Endothelial cell of umbilical vein (primary cell): ENCODE results near the gene C12orf43. TPM values are rescaled to one million over a fixed set of nuclear protein-coding genes. Genes with fewer than 3 reads are reported as not detected.

ENCODE experiments used
- BruUV-seq: library from RNA; stranded (reverse); fragments of 400-500 nt; replicated peaks from 2 replicates; lab custom pipeline; 2021; lab: Mats Ljungman, UMichigan
- CTCF ChIA-PET: fragments of 300-600, 350-600 bp; sonication (Branson Sonifier 250); formaldehyde crosslinking; loops from one replicate; lab custom pipeline; 2021; ENCODE audit warnings: antibody characterized with exemption, inconsistent platforms; lab: Charles Lee
- POLR2A ChIA-PET: fragments of 300-600, 350-600 bp; sonication (Branson Sonifier 250); formaldehyde crosslinking; loops from one replicate; lab custom pipeline; 2021; ENCODE audit warnings: antibody characterized with exemption, inconsistent platforms; lab: Charles Lee
- DNase-seq: peaks from one replicate; pipeline ENCODE4 v3.0.0-alpha.2; 2011; ENCODE audit warnings: low read depth, low spot score
- FAIRE-seq: peaks from 2 replicates; lab custom pipeline; 2011; peaks lifted over from hg19 to GRCh38; lab: Jason Lieb, UNC
- H2AFZ ChIP-seq: 2 replicates; pipeline ENCODE4 v1.6.0; 2012; ENCODE audit warnings: low read depth, low read length, control low read depth, inconsistent platforms
- H3K27ac ChIP-seq: 2 replicates; pipeline ENCODE4 v1.5.1; 2011; ENCODE audit warnings: low read depth, mild to moderate bottlenecking, control low read depth, low read length, moderate library complexity; ENCODE audit not compliant: insufficient read depth
- H3K27me3 ChIP-seq, 2 experiments: 2 replicates each; pipeline versions ENCODE4 v1.6.0 to v1.6.1; 2011; ENCODE audit warnings: low read length in 2 of 2, mixed read lengths in 1 of 2; ENCODE audit not compliant: control insufficient read depth in 2 of 2, insufficient read depth in 2 of 2
- H3K36me3 ChIP-seq, 2 experiments: 2 replicates in 1 of 2; 3 replicates in 1 of 2; pipeline ENCODE4 v1.5.1; 2011; ENCODE audit warnings: low read length in 2 of 2, mild to moderate bottlenecking in 1 of 2, moderate library complexity in 1 of 2; ENCODE audit not compliant: control insufficient read depth in 2 of 2, insufficient read depth in 2 of 2; ENCODE audit errors: extremely low read depth in 1 of 2
- H3K4me1 ChIP-seq: 3 replicates; pipeline ENCODE4 v1.5.1; 2011; ENCODE audit warnings: mild to moderate bottlenecking, low read length; ENCODE audit not compliant: control insufficient read depth, insufficient read depth; ENCODE audit errors: extremely low read depth
- H3K4me2 ChIP-seq: 2 replicates; pipeline ENCODE4 v1.6.1; 2011; ENCODE audit warnings: low read length, control low read depth, mixed read lengths; ENCODE audit not compliant: insufficient read depth
- H3K4me3 ChIP-seq, 3 experiments: fragments of 200-600 bp in 1 of 3; sonication (generic), shearing (Covaris generic) in 1 of 3; replicated peaks in 1 of 3; 2 replicates each; pipeline ENCODE4 v1.5.1; 2011 to 2016; ENCODE audit warnings: control low read depth in 3 of 3, low read length in 3 of 3, mild to moderate bottlenecking in 2 of 3, inconsistent platforms in 1 of 3, low read depth in 1 of 3, moderate library complexity in 1 of 3; ENCODE audit not compliant: insufficient read depth in 1 of 3
- H3K79me2 ChIP-seq: 2 replicates; pipeline ENCODE4 v1.6.0; 2012; ENCODE audit warnings: low read length, inconsistent platforms; ENCODE audit not compliant: control insufficient read depth, insufficient read depth
- H3K9ac ChIP-seq: replicated peaks from 2 replicates; pipeline ENCODE3; 2011; ENCODE audit warnings: low read length, control low read depth; ENCODE audit not compliant: insufficient read depth; ENCODE audit errors: extremely low read depth
- H3K9me1 ChIP-seq: replicated peaks from 3 replicates; pipeline ENCODE4 v1.6.0; 2011; ENCODE audit warnings: mild to moderate bottlenecking, low read length; ENCODE audit not compliant: control insufficient read depth, insufficient read depth; ENCODE audit errors: extremely low read depth
- H3K9me3 ChIP-seq: replicated peaks from 2 replicates; pipeline ENCODE4 v1.5.1; 2012; ENCODE audit warnings: low read length, inconsistent platforms; ENCODE audit not compliant: control insufficient read depth, insufficient read depth
- H4K20me1 ChIP-seq: replicated peaks from 2 replicates; pipeline ENCODE3; 2011; ENCODE audit warnings: mild to moderate bottlenecking, low read length; ENCODE audit not compliant: control insufficient read depth, insufficient read depth; ENCODE audit errors: extremely low read depth
- EZH2 ChIP-seq: IDR thresholded peaks from 2 replicates; pipeline ENCODE4 v1.6.1; 2012; ENCODE audit warnings: borderline replicate concordance, low read depth, mild to moderate bottlenecking, moderate library complexity, low read length, inconsistent platforms; ENCODE audit not compliant: severe bottlenecking
- FOS ChIP-seq: IDR thresholded peaks from 2 replicates; pipeline ENCODE4 v1.6.1; 2011; ENCODE audit warnings: mild to moderate bottlenecking, low read length, moderate library complexity, borderline replicate concordance; ENCODE audit not compliant: insufficient read depth
- GATA2 ChIP-seq: IDR thresholded peaks from 2 replicates; pipeline ENCODE4 v1.7.0; 2011; ENCODE audit warnings: low read depth, mild to moderate bottlenecking, moderate library complexity, mixed read lengths, low read length; ENCODE audit not compliant: insufficient read length, insufficient read depth
- JUN ChIP-seq: IDR thresholded peaks from 2 replicates; pipeline ENCODE4 v1.6.1; 2011; ENCODE audit warnings: borderline replicate concordance, low read depth; ENCODE audit not compliant: insufficient read length, insufficient read depth
- MYC ChIP-seq: IDR thresholded peaks from one replicate; pipeline ENCODE4 v1.6.1; 2011; ENCODE audit warnings: mild to moderate bottlenecking, low read depth, low read length
- POLR2AphosphoS5 ChIP-seq: IDR thresholded peaks from 2 replicates; pipeline ENCODE4 v1.6.1; 2012; ENCODE audit warnings: low read depth, mild to moderate bottlenecking, control low read depth, low read length, moderate library complexity; ENCODE audit not compliant: insufficient read depth
- dilution Hi-C: fragments of 300-500 bp; cut with MboI; formaldehyde crosslinking; loops from one replicate; pipeline ENCODE4 v1.15.0; 2019; ENCODE audit warnings: low sequenced_read_pairs; ENCODE audit not compliant: extremely low pct_ligation_motif_present
- intact Hi-C: fragments of 100-400 bp; cut with micrococcal nuclease; formaldehyde crosslinking; loops from one replicate; pipeline ENCODE4 v1.10.0; 2022
- polyA plus RNA-seq, 4 experiments: library from polyadenylated mRNA; depleted of rRNA in 3 of 4; stranded (reverse) in 3 of 4; unstranded in 1 of 4; fragments of >200 nt; gene quantifications; 2 replicates each; pipeline versions ENCODE4 v1.2.1 to v1.2.3, GENCODE V29; 2011 to 2012; ENCODE audit warnings: missing spikeins in 1 of 4
- total RNA-seq: library from RNA; stranded (reverse); gene quantifications from 2 replicates; pipeline ENCODE4 v1.2.3, GENCODE V29; 2021
- TF ChIP-seq, protein P1 (sequence below), 2 donors: IDR thresholded peaks; 1 replicate in 1 of 2; 2 replicates in 1 of 2; pipeline ENCODE4 v1.5.1; 2011; ENCODE audit warnings: low read length in 2 of 2, mild to moderate bottlenecking in 2 of 2, moderate library complexity in 2 of 2, control low read depth in 1 of 2, inconsistent platforms in 1 of 2, low read depth in 1 of 2; ENCODE audit not compliant: insufficient read depth in 1 of 2; ENCODE audit errors: extremely low read depth in 1 of 2
- TF ChIP-seq, protein P2 (sequence below): IDR thresholded peaks from 2 replicates; pipeline ENCODE4 v1.6.1; 2011; ENCODE audit not compliant: insufficient read depth, insufficient read length

The C12orf43 gene
- total and polyA plus RNA-seq, 2 donors (not counting 3 experiments of a cell fraction or from before 2014, with no cell fraction given) = 12.3 to 24.7 TPM

DNA sequence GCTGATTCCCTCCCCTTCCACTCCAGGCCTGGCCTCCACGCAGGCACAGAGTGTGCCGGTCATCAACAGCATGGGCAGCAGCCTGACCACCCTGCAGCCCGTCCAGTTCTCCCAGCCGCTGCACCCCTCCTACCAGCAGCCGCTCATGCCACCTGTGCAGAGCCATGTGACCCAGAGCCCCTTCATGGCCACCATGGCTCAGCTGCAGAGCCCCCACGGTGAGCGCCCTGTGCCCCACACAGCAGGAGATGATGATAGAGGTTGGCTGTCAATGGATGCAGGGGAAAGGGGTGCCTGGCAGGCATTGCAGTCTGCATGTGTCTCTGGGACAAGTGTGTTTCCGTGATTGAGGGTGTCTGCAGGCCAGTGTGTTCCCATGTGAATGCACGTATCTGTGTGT lies 18.8 kb downstream of the C12orf43 start:
- no peak overlapping the region for H3K4me3 ChIP-seq
- H3K27me3 ChIP-seq = peaks cover 0 to 5% of the 10 kb centered on the region in 2 experiments
- no peaks in the 10 kb centered on the region for H3K9me3 ChIP-seq
- H3K79me2 ChIP-seq = no peaks in the 10 kb centered on the region
- H3K9me1 ChIP-seq = no peaks in the 10 kb centered on the region
- H3K9ac ChIP-seq = no peak overlapping the region
- no peak for DNase-seq
- TF ChIP-seq GATA2 (no peak), MYC (no peak), JUN (no peak), EZH2 (no peak), FOS (no peak), POLR2AphosphoS5 (no peak)
- TF ChIP-seq, protein P1, sequence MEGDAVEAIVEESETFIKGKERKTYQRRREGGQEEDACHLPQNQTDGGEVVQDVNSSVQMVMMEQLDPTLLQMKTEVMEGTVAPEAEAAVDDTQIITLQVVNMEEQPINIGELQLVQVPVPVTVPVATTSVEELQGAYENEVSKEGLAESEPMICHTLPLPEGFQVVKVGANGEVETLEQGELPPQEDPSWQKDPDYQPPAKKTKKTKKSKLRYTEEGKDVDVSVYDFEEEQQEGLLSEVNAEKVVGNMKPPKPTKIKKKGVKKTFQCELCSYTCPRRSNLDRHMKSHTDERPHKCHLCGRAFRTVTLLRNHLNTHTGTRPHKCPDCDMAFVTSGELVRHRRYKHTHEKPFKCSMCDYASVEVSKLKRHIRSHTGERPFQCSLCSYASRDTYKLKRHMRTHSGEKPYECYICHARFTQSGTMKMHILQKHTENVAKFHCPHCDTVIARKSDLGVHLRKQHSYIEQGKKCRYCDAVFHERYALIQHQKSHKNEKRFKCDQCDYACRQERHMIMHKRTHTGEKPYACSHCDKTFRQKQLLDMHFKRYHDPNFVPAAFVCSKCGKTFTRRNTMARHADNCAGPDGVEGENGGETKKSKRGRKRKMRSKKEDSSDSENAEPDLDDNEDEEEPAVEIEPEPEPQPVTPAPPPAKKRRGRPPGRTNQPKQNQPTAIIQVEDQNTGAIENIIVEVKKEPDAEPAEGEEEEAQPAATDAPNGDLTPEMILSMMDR (IDR thresholded peaks at IDR 0.05; ENCODE audit: extremely low read depth in 1 of 2, insufficient read depth in 1 of 2, low read depth in 1 of 2, low read length in 2 of 2) = no peak
- TF ChIP-seq, protein P2, sequence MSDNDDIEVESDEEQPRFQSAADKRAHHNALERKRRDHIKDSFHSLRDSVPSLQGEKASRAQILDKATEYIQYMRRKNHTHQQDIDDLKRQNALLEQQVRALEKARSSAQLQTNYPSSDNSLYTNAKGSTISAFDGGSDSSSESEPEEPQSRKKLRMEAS = no peak
- H4K20me1 ChIP-seq = no peaks in the 10 kb centered on the region
- H3K4me2 ChIP-seq = no peak overlapping the region
- no peaks in the 10 kb centered on the region for H3K36me3 ChIP-seq
- CTCF ChIA-PET = interaction anchor here (0.7 to 1.0 kb wide), 3 partner anchors 8 to 63 kb away, joined by 3 to 4 read pairs (median 3); no protein-coding TSS in a partner anchor
- H2AFZ ChIP-seq = no peak overlapping the region
- intact Hi-C loops (no loop called here), dilution Hi-C loops (no loop called here)
- BruUV-seq = no TSS peak
- no peak overlapping the region for H3K27ac ChIP-seq
- POLR2A ChIA-PET = no interaction called here
- H3K4me1 ChIP-seq = no peaks in the 10 kb centered on the region
- FAIRE-seq = no peak
